Measurements from ENCODE around the gene STK32B. TPM values are rescaled to one million over a fixed set of nuclear protein-coding genes. Genes with fewer than 3 reads are reported as not detected.

The STK32B gene
- total and polyA plus RNA-seq, 2 experiments from 2014 or later, result 0.71 to 2.3 TPM

- TF ChIP-seq REST (IDR thresholded peaks at IDR 0.05; ENCODE audit: unreplicated experiment) (no peak), ZNF331 (CRISPR knock-in tag; IDR thresholded peaks at IDR 0.05; ENCODE audit: low read depth) (no peak), CTCF (conservative IDR thresholded peaks at IDR 0.05; ENCODE audit: low read depth in 2 of 2) (no peak)
Measured at GRCh38 chr4:5021546-5021945, 29.7 kb upstream of the STK32B start (continued).

- no peak overlapping the region for H3K4me3 ChIP-seq
- Mint-ChIP-seq H3K27ac (no peak overlapping the region), H3K4me1 (peaks cover 2% of the 10 kb centered on the region; the same call in 1 of the 3 replicates), H3K36me3 (ENCODE audit: low read depth) (no peaks in the 10 kb centered on the region; the same call in 2 of the 3 replicates), H3K27me3 (ENCODE audit: insufficient read depth, low read depth, poor library complexity) (peaks cover 5% of the 10 kb centered on the region), H3K4me3 (no peak overlapping the region), H3K9me3 (no peaks in the 10 kb centered on the region)
- H3K4me1 ChIP-seq (ENCODE audit: insufficient read depth), result peaks cover under 1% of the 10 kb centered on the region; the same call in 1 of the 2 replicates
- H3K27ac ChIP-seq (ENCODE audit: low read depth), result no peak overlapping the region
- no peaks in the 10 kb centered on the region for H4K20me1 ChIP-seq (replicated peaks; ENCODE audit: insufficient read depth)
- no peaks in the 10 kb centered on the region for H3F3A ChIP-seq (replicated peaks; ENCODE audit: low read depth)
- no peaks in the 10 kb centered on the region for H3K9me2 ChIP-seq (ENCODE audit: insufficient read depth)
- ATAC-seq, result no peak
- H2AFZ ChIP-seq, result no peak overlapping the region
- H3K4me2 ChIP-seq, result no peak overlapping the region
- H3K27me3 ChIP-seq (ENCODE audit: insufficient read depth), result no peaks in the 10 kb centered on the region
- no peaks in the 10 kb centered on the region for H3K36me3 ChIP-seq (ENCODE audit: insufficient read depth)
- no peak for TF ChIP-seq NANOG (IDR thresholded peaks at IDR 0.05; ENCODE audit: borderline replicate concordance)
- no peak for TF ChIP-seq CREB1 (CRISPR knock-in tag; IDR thresholded peaks at IDR 0.05; ENCODE audit: low read depth)
- no peak for TF ChIP-seq ZNF331 (CRISPR knock-in tag; IDR thresholded peaks at IDR 0.05; ENCODE audit: low read depth)
- TF ChIP-seq JUNB (IDR thresholded peaks at IDR 0.05; ENCODE audit: unreplicated experiment), result no peak
- no peak for TF ChIP-seq POLR2AphosphoS5 (IDR thresholded peaks at IDR 0.05; ENCODE audit: low read depth)
- TF ChIP-seq EZH2phosphoT487 (IDR thresholded peaks at IDR 0.05; ENCODE audit: unreplicated experiment), result no peak
- TF ChIP-seq ETS1 (IDR thresholded peaks at IDR 0.05), result no peak
- DNase-seq (ENCODE audit: low spot score), result no peak
- no peaks in the 10 kb centered on the region for H3K79me2 ChIP-seq (replicated peaks; ENCODE audit: insufficient read depth)
Measured at GRCh38 chr4:5024673-5025072, 26.6 kb upstream of the STK32B start.
